NCI-H524 treated with DMSO at 0.1 percent for 48 hours (cell line): ENCODE measurements around the gene SPAG16.
"Not testable (repeated sequence)": the region's sequence is repeated elsewhere in the genome, so short reads cannot be mapped to it uniquely, and the experiment has no call there.

Experiments
- DNase-seq: peaks from one replicate; lab custom pipeline; 2025; lab: John Stamatoyannopoulos, UW

The SPAG16 gene

GRCh38 chr2:213408426-213409070, 124.3 kb downstream of the SPAG16 start:
- DNase-seq: not testable (repeated sequence)

- not testable (repeated sequence) for DNase-seq
Measured at GRCh38 chr2:213410687-213411086, 126.4 kb downstream of the SPAG16 start.

GRCh38 chr2:213411582-213412289, 127.5 kb downstream of the SPAG16 start:
- no peak for DNase-seq

GRCh38 chr2:213415093-213415492, 130.8 kb downstream of the SPAG16 start:
- DNase-seq: no peak

GRCh38 chr2:213416832-213417231, 132.6 kb downstream of the SPAG16 start:
- DNase-seq: no peak

- no peak for DNase-seq
Measured at GRCh38 chr2:213419980-213420379, 135.7 kb downstream of the SPAG16 start.

- no peak for DNase-seq
Measured at GRCh38 chr2:213420828-213421385, 136.6 kb downstream of the SPAG16 start.

GRCh38 chr2:213422211-213422610, 137.9 kb downstream of the SPAG16 start:
- no peak for DNase-seq

- DNase-seq: no peak
Measured at GRCh38 chr2:213425618-213426017, 141.4 kb downstream of the SPAG16 start.

GRCh38 chr2:213429516-213429915, 145.3 kb downstream of the SPAG16 start:
- DNase-seq: no peak

GRCh38 chr2:213443921-213444320, 159.7 kb downstream of the SPAG16 start:
- no peak for DNase-seq

GRCh38 chr2:213451542-213452239, 167.4 kb downstream of the SPAG16 start:
- no peak for DNase-seq

GRCh38 chr2:213455316-213456008, 171.2 kb downstream of the SPAG16 start:
- DNase-seq: no peak

- DNase-seq: no peak
Measured at GRCh38 chr2:213475433-213475832, 191.2 kb downstream of the SPAG16 start.

GRCh38 chr2:213476641-213477040, 192.4 kb downstream of the SPAG16 start:
- DNase-seq: no peak

- DNase-seq: no peak
Measured at GRCh38 chr2:213490087-213490486, 205.8 kb downstream of the SPAG16 start.

- no peak for DNase-seq
Measured at GRCh38 chr2:213491376-213491775, 207.1 kb downstream of the SPAG16 start.

GRCh38 chr2:213496226-213496625, 212.0 kb downstream of the SPAG16 start:
- DNase-seq: no peak

GRCh38 chr2:213500881-213501280, 216.6 kb downstream of the SPAG16 start:
- DNase-seq: no peak

- no peak for DNase-seq
Measured at GRCh38 chr2:213524164-213524563, 239.9 kb downstream of the SPAG16 start.

GRCh38 chr2:213537579-213537978, 253.3 kb downstream of the SPAG16 start:
- DNase-seq: no peak

- no peak for DNase-seq
Measured at GRCh38 chr2:213544940-213545339, 260.7 kb downstream of the SPAG16 start.
